KMS-11 (cell line): Measurements from ENCODE around the gene PRDM5.

Experiments
- H2AFZ ChIP-seq: fragments of 200-600 bp; sonication (generic); 2 replicates; pipeline ENCODE4 v1.6.1; 2016; ENCODE audit warnings: antibody characterized with exemption, mixed run types, low read depth
- H3K27ac ChIP-seq: fragments of 200-600 bp; sonication (generic); 2 replicates; pipeline ENCODE4 v1.6.1; 2016; ENCODE audit warnings: mild to moderate bottlenecking, mixed run types
- H3K27me3 ChIP-seq: fragments of 200-600 bp; sonication (generic); 2 replicates; pipeline ENCODE4 v1.6.1; 2017; ENCODE audit warnings: mild to moderate bottlenecking, low read depth, mixed run types, moderate library complexity; ENCODE audit not compliant: insufficient read depth
- H3K36me3 ChIP-seq: fragments of 200-600 bp; sonication (generic); 2 replicates; pipeline ENCODE4 v1.6.1; 2017; ENCODE audit warnings: mild to moderate bottlenecking, mixed run types; ENCODE audit not compliant: insufficient read depth
- H3K4me1 ChIP-seq: fragments of 200-600 bp; sonication (generic); 2 replicates; pipeline ENCODE4 v1.6.1; 2016; ENCODE audit warnings: mild to moderate bottlenecking, low read depth, mixed run types; ENCODE audit not compliant: poor library complexity, severe bottlenecking
- H3K4me2 ChIP-seq: fragments of 200-600 bp; sonication (generic); 2 replicates; pipeline ENCODE4 v1.7.0; 2016; ENCODE audit warnings: mild to moderate bottlenecking, mixed run types
- H3K4me3 ChIP-seq: fragments of 200-600 bp; sonication (generic); IDR thresholded peaks from 2 replicates; pipeline ENCODE4 v1.6.1; 2017; ENCODE audit warnings: low read depth, low read length, mixed read lengths; ENCODE audit not compliant: insufficient read depth
- H3K79me2 ChIP-seq: fragments of 200-600 bp; sonication (generic); 2 replicates; pipeline ENCODE4 v1.6.1; 2016; ENCODE audit warnings: low read depth, mixed run types; ENCODE audit not compliant: insufficient read depth
- H3K9ac ChIP-seq: fragments of 200-600 bp; sonication (generic); 2 replicates; pipeline ENCODE4 v1.6.1; 2016; ENCODE audit warnings: mild to moderate bottlenecking, mixed run types
- H4K20me1 ChIP-seq: fragments of 200-600 bp; sonication (generic); 2 replicates; pipeline ENCODE4 v1.6.1; 2016; ENCODE audit warnings: mild to moderate bottlenecking, mixed run types; ENCODE audit not compliant: insufficient read depth
- TF ChIP-seq, protein P1 (sequence below): fragments of 200-600 bp; sonication (generic); conservative IDR thresholded peaks from 2 replicates; pipeline ENCODE4 v1.6.1; 2017; ENCODE audit warnings: low read depth, mild to moderate bottlenecking, antibody characterized with exemption, low read length, moderate library complexity, mixed read lengths

The PRDM5 gene

GRCh38 chr4:120826449-120826848 lies 96.1 kb downstream of the PRDM5 start:
- Histone ChIP-seq H3K36me3 (no peaks in the 10 kb centered on the region), H3K27ac (no peak overlapping the region), H3K4me1 (peaks cover 4% of the 10 kb centered on the region), H2AFZ (no peak overlapping the region), H3K4me3 (no peak overlapping the region), H3K4me2 (no peak overlapping the region), H3K27me3 (no peaks in the 10 kb centered on the region), H3K9ac (no peak overlapping the region), H3K79me2 (no peaks in the 10 kb centered on the region), H4K20me1 (no peaks in the 10 kb centered on the region)
- TF ChIP-seq, protein P1, sequence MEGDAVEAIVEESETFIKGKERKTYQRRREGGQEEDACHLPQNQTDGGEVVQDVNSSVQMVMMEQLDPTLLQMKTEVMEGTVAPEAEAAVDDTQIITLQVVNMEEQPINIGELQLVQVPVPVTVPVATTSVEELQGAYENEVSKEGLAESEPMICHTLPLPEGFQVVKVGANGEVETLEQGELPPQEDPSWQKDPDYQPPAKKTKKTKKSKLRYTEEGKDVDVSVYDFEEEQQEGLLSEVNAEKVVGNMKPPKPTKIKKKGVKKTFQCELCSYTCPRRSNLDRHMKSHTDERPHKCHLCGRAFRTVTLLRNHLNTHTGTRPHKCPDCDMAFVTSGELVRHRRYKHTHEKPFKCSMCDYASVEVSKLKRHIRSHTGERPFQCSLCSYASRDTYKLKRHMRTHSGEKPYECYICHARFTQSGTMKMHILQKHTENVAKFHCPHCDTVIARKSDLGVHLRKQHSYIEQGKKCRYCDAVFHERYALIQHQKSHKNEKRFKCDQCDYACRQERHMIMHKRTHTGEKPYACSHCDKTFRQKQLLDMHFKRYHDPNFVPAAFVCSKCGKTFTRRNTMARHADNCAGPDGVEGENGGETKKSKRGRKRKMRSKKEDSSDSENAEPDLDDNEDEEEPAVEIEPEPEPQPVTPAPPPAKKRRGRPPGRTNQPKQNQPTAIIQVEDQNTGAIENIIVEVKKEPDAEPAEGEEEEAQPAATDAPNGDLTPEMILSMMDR: no peak

DNA sequence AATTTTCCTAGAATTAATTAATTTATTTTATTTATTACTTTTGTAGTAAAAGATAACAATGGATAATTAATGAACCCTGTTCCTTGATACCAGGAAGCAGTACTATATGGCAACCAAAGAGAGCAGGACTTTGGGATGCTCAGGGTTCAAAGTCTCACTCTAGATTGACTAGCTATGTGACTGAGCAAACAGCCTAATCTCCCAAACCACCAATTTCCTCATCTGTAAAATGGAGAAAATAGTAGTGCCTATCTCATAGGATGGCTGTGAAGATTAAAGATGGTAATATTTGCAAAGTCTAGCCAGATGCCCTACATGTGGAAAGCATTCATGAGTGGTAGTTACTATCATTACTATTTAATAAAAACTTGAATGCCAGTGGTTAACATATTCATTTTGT lies 97.6 kb downstream of the PRDM5 start:
- H3K27me3 ChIP-seq: no peaks in the 10 kb centered on the region
- no peaks in the 10 kb centered on the region for H3K36me3 ChIP-seq
- no peaks in the 10 kb centered on the region for H3K79me2 ChIP-seq
- no peak overlapping the region for H3K27ac ChIP-seq
- no peak overlapping the region for H2AFZ ChIP-seq
- no peaks in the 10 kb centered on the region for H4K20me1 ChIP-seq
- H3K9ac ChIP-seq: no peak overlapping the region
- H3K4me2 ChIP-seq: no peak overlapping the region
- peaks cover 4% of the 10 kb centered on the region for H3K4me1 ChIP-seq
- no peak overlapping the region for H3K4me3 ChIP-seq
- TF ChIP-seq, protein P1: no peak

GRCh38 chr4:120821977-120822376 lies 100.5 kb downstream of the PRDM5 start:
- Histone ChIP-seq H3K36me3 (no peaks in the 10 kb centered on the region), H3K9ac (no peak overlapping the region), H2AFZ (no peak overlapping the region), H3K4me3 (no peak overlapping the region), H3K27ac (no peak overlapping the region), H3K27me3 (no peaks in the 10 kb centered on the region), H3K4me2 (no peak overlapping the region), H3K4me1 (peaks cover 7% of the 10 kb centered on the region), H4K20me1 (no peaks in the 10 kb centered on the region), H3K79me2 (no peaks in the 10 kb centered on the region)
- TF ChIP-seq, protein P1: no peak

DNA sequence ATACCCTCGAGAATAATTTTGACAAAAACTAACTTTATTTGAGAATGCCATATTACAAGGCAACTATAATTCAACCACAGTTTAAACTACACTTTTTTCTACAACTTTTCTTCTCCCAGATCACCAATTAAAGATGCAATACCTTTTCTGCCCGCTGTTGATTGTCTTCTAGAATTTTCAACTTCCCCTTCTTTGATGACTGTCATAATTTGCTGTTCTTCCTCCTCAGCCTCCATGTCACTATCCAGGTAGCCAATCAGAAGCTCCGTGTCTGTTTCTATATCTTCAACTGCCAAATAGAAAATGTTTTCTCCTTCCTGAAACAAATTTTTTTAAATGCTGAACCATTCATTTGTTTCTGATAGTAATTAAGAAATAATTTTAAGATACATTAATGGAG lies 101.5 kb downstream of the PRDM5 start:
- H3K27ac ChIP-seq: no peak overlapping the region
- TF ChIP-seq, protein P1: no peak
- H3K79me2 ChIP-seq: no peaks in the 10 kb centered on the region
- H2AFZ ChIP-seq: no peak overlapping the region
- H3K4me2 ChIP-seq: no peak overlapping the region
- peaks cover 15% of the 10 kb centered on the region for H3K4me1 ChIP-seq
- H3K4me3 ChIP-seq: no peak overlapping the region
- H3K36me3 ChIP-seq: no peaks in the 10 kb centered on the region
- H3K9ac ChIP-seq: no peak overlapping the region
- H4K20me1 ChIP-seq: no peaks in the 10 kb centered on the region
- no peaks in the 10 kb centered on the region for H3K27me3 ChIP-seq
